Superior temporal gyrus (tissue), 1 donor: ENCODE results near the gene SARS1.
A peak's percentile ranks its signal among the peaks of the same experiment; 100 is the strongest.
"Not testable (repeated sequence)": the region's sequence is repeated elsewhere in the genome, so short reads cannot be mapped to it uniquely, and the experiment has no call there.

Experiments used
- DNase-seq: peaks from one replicate; pipeline ENCODE4 v3.0.0-alpha.2; 2016; ENCODE audit errors: extremely low spot score

The SARS1 gene

GRCh38 chr1:109274533-109275476, 61.1 kb downstream of the SARS1 start:
- peak; percentile 19 for DNase-seq

GRCh38 chr1:109275706-109276345, 62.1 kb downstream of the SARS1 start:
- DNase-seq, result peak; percentile 27

GRCh38 chr1:109277434-109278204, 63.9 kb downstream of the SARS1 start:
- DNase-seq, result peak; percentile 91

- DNase-seq, result peak; percentile 34
These were observed 66.0 kb downstream of the SARS1 start for GRCh38 chr1:109279615-109280278.

- DNase-seq, result no peak
These were observed 67.1 kb downstream of the SARS1 start for GRCh38 chr1:109280862-109281261.

GRCh38 chr1:109281680-109282496, 68.2 kb downstream of the SARS1 start:
- peak; percentile 69 for DNase-seq

GRCh38 chr1:109282497-109282951, 68.8 kb downstream of the SARS1 start:
- no peak for DNase-seq

GRCh38 chr1:109282952-109283747, 69.4 kb downstream of the SARS1 start, which contains the start of gene PSRC1:
PSRC1 (minus strand) TSS chr1:109283145.
- peak; percentile 98 for DNase-seq

- DNase-seq, result peak; percentile 20
These were observed 70.3 kb downstream of the SARS1 start for GRCh38 chr1:109283748-109284600.

- not testable (repeated sequence) for DNase-seq
These were observed 73.0 kb downstream of the SARS1 start for GRCh38 chr1:109286762-109287161.
